Activated naive CD4-positive, alpha-beta T cell treated with anti-CD3 and anti-CD28 coated beads, Interleukin-2, amount 50 U/mL, for 24 hours (primary cell): ENCODE results near the gene IPCEF1.

ENCODE experiments used
- H3K27ac Mint-ChIP-seq: one replicate; pipeline ENCODE4 v1.8.0; 2021; ENCODE audit warnings: mild to moderate bottlenecking, mixed read lengths
- H3K27me3 Mint-ChIP-seq: one replicate; pipeline ENCODE4 v1.8.0; 2021; ENCODE audit warnings: mixed read lengths
- H3K36me3 Mint-ChIP-seq: one replicate; pipeline ENCODE4 v1.8.0; 2021; ENCODE audit warnings: mixed read lengths
- H3K4me1 Mint-ChIP-seq: one replicate; pipeline ENCODE4 v1.8.0; 2021; ENCODE audit warnings: mixed read lengths
- H3K4me3 Mint-ChIP-seq: one replicate; pipeline ENCODE4 v1.8.0; 2021; ENCODE audit warnings: mild to moderate bottlenecking, mixed read lengths
- H3K9me3 Mint-ChIP-seq: one replicate; pipeline ENCODE4 v1.8.0; 2021; ENCODE audit warnings: mixed read lengths

Gene IPCEF1

GRCh38 chr6:154297210-154297609, 59.4 kb downstream of the IPCEF1 start:
- Mint-ChIP-seq H3K4me3 (no peak overlapping the region), H3K36me3 (no peaks in the 10 kb centered on the region), H3K4me1 (peaks cover 5% of the 10 kb centered on the region), H3K9me3 (no peaks in the 10 kb centered on the region), H3K27ac (no peak overlapping the region), H3K27me3 (peaks cover 1% of the 10 kb centered on the region)

- Mint-ChIP-seq H3K36me3 (no peaks in the 10 kb centered on the region), H3K27ac (no peak overlapping the region), H3K4me3 (no peak overlapping the region), H3K4me1 (no peaks in the 10 kb centered on the region), H3K27me3 (peaks cover 1% of the 10 kb centered on the region), H3K9me3 (no peaks in the 10 kb centered on the region)
These were observed 60.9 kb downstream of the IPCEF1 start for GRCh38 chr6:154295733-154296132.

GRCh38 chr6:154292855-154293519, 63.6 kb downstream of the IPCEF1 start:
- Mint-ChIP-seq H3K36me3 (no peaks in the 10 kb centered on the region), H3K4me1 (no peaks in the 10 kb centered on the region), H3K27ac (no peak overlapping the region), H3K27me3 (peaks cover 1% of the 10 kb centered on the region), H3K9me3 (no peaks in the 10 kb centered on the region), H3K4me3 (no peak overlapping the region)

- Mint-ChIP-seq H3K4me1 (no peaks in the 10 kb centered on the region), H3K27me3 (peaks cover 1% of the 10 kb centered on the region), H3K4me3 (no peak overlapping the region), H3K27ac (no peak overlapping the region), H3K9me3 (no peaks in the 10 kb centered on the region), H3K36me3 (no peaks in the 10 kb centered on the region)
These were observed 64.5 kb downstream of the IPCEF1 start for GRCh38 chr6:154292066-154292465.

GRCh38 chr6:154289818-154290508, 66.6 kb downstream of the IPCEF1 start:
- no peak overlapping the region for H3K4me3 Mint-ChIP-seq
- no peak overlapping the region for H3K27ac Mint-ChIP-seq
- no peaks in the 10 kb centered on the region for H3K36me3 Mint-ChIP-seq
- H3K4me1 Mint-ChIP-seq, result peaks cover 4% of the 10 kb centered on the region
- H3K27me3 Mint-ChIP-seq, result no peaks in the 10 kb centered on the region
- no peaks in the 10 kb centered on the region for H3K9me3 Mint-ChIP-seq

GRCh38 chr6:154285826-154286225, 70.8 kb downstream of the IPCEF1 start:
- Mint-ChIP-seq H3K9me3 (peaks cover 5% of the 10 kb centered on the region), H3K36me3 (no peaks in the 10 kb centered on the region), H3K27me3 (no peaks in the 10 kb centered on the region), H3K4me3 (no peak overlapping the region), H3K27ac (no peak overlapping the region), H3K4me1 (peaks cover 4% of the 10 kb centered on the region)

GRCh38 chr6:154284313-154284853, 72.2 kb downstream of the IPCEF1 start:
- Mint-ChIP-seq H3K4me1 (peaks cover 4% of the 10 kb centered on the region), H3K9me3 (peaks cover 5% of the 10 kb centered on the region), H3K27ac (no peak overlapping the region), H3K27me3 (no peaks in the 10 kb centered on the region), H3K36me3 (no peaks in the 10 kb centered on the region), H3K4me3 (no peak overlapping the region)

GRCh38 chr6:154280521-154280920, 76.1 kb downstream of the IPCEF1 start:
- no peaks in the 10 kb centered on the region for H3K27me3 Mint-ChIP-seq
- no peak overlapping the region for H3K4me3 Mint-ChIP-seq
- H3K36me3 Mint-ChIP-seq, result no peaks in the 10 kb centered on the region
- H3K27ac Mint-ChIP-seq, result no peak overlapping the region
- peaks cover 5% of the 10 kb centered on the region for H3K9me3 Mint-ChIP-seq
- peaks cover 28% of the 10 kb centered on the region for H3K4me1 Mint-ChIP-seq

- Mint-ChIP-seq H3K4me3 (peak overlapping the region; percentile 69), H3K9me3 (no peaks in the 10 kb centered on the region), H3K36me3 (no peaks in the 10 kb centered on the region), H3K4me1 (peaks cover 45% of the 10 kb centered on the region), H3K27me3 (no peaks in the 10 kb centered on the region), H3K27ac (peak overlapping the region; percentile 81)
These were observed 79.0 kb downstream of the IPCEF1 start for GRCh38 chr6:154277629-154278017.

GRCh38 chr6:154276810-154277628, 79.6 kb downstream of the IPCEF1 start:
- peaks cover 45% of the 10 kb centered on the region for H3K4me1 Mint-ChIP-seq
- H3K27me3 Mint-ChIP-seq, result no peaks in the 10 kb centered on the region
- peak overlapping the region; percentile 81 for H3K27ac Mint-ChIP-seq
- peak overlapping the region; percentile 69 for H3K4me3 Mint-ChIP-seq
- H3K36me3 Mint-ChIP-seq, result no peaks in the 10 kb centered on the region
- H3K9me3 Mint-ChIP-seq, result no peaks in the 10 kb centered on the region

- Mint-ChIP-seq H3K4me1 (peaks cover 45% of the 10 kb centered on the region), H3K4me3 (no peak overlapping the region), H3K36me3 (no peaks in the 10 kb centered on the region), H3K27me3 (no peaks in the 10 kb centered on the region), H3K27ac (peak overlapping the region; percentile 19), H3K9me3 (no peaks in the 10 kb centered on the region)
These were observed 82.4 kb downstream of the IPCEF1 start for GRCh38 chr6:154274168-154274567.

- peak overlapping the region; percentile 89 for H3K27ac Mint-ChIP-seq
- no peak overlapping the region for H3K4me3 Mint-ChIP-seq
- peaks cover 3% of the 10 kb centered on the region for H3K36me3 Mint-ChIP-seq
- H3K27me3 Mint-ChIP-seq, result no peaks in the 10 kb centered on the region
- peaks cover 34% of the 10 kb centered on the region for H3K4me1 Mint-ChIP-seq
- H3K9me3 Mint-ChIP-seq, result no peaks in the 10 kb centered on the region
These were observed 88.1 kb downstream of the IPCEF1 start for GRCh38 chr6:154268486-154268885.

- peak overlapping the region; percentile 82 for H3K27ac Mint-ChIP-seq
These were observed 89.0 kb downstream of the IPCEF1 start for GRCh38 chr6:154267508-154268106.

GRCh38 chr6:154266560-154267099, 90.0 kb downstream of the IPCEF1 start:
- Mint-ChIP-seq H3K36me3 (peaks cover 3% of the 10 kb centered on the region), H3K9me3 (no peaks in the 10 kb centered on the region), H3K4me3 (peak overlapping the region; percentile 37), H3K4me1 (peaks cover 37% of the 10 kb centered on the region), H3K27ac (peak overlapping the region; percentile 4), H3K27me3 (no peaks in the 10 kb centered on the region)

More at GRCh38 chr6:154267508-154268106, 89.0 kb downstream of the IPCEF1 start:
- Mint-ChIP-seq H3K36me3 (peaks cover 3% of the 10 kb centered on the region), H3K4me3 (peak overlapping the region; percentile 30), H3K4me1 (peaks cover 34% of the 10 kb centered on the region), H3K27me3 (no peaks in the 10 kb centered on the region), H3K9me3 (no peaks in the 10 kb centered on the region)
